B cell (primary cell): Measurements from ENCODE around the gene ARHGEF3. TPM values are rescaled to one million over a fixed set of nuclear protein-coding genes. Genes with fewer than 3 reads are reported as not detected.

ENCODE experiments used
- ATAC-seq: fragments of 200-7000 bp; cut with Tn5 transposase; one replicate; pipeline ENCODE4 v1.10.0; 2021; ENCODE audit warnings: low read depth, mild to moderate bottlenecking, moderate number of reproducible peaks, moderate library complexity
- CTCF ChIA-PET: fragments of 350-600 bp; sonication (Branson Sonifier 250); formaldehyde crosslinking; loops from one replicate; lab custom pipeline; 2021; ENCODE audit warnings: antibody characterized with exemption, inconsistent platforms; lab: Charles Lee
- POLR2A ChIA-PET: fragments of 350-600 bp; sonication (Branson Sonifier 250); formaldehyde crosslinking; loops from one replicate; lab custom pipeline; 2021; ENCODE audit warnings: antibody characterized with exemption; lab: Charles Lee
- DNase-seq: peaks from one replicate; pipeline ENCODE4 v3.0.0; 2013
- H2AFZ ChIP-seq: 2 replicates; pipeline ENCODE4 v1.6.1; 2012; ENCODE audit warnings: mild to moderate bottlenecking, low read depth, low read length; ENCODE audit not compliant: insufficient read depth, poor library complexity, severe bottlenecking
- H3K27ac ChIP-seq, 2 donors: 1 replicate in 1 of 2; 2 replicates in 1 of 2; pipeline ENCODE4 v1.5.1; 2012 to 2013; ENCODE audit warnings: low read length in 2 of 2, mild to moderate bottlenecking in 2 of 2, moderate library complexity in 1 of 2
- H3K27me3 ChIP-seq, 4 experiments: fragments of 200-600 bp in 1 of 4; sonication (generic) in 1 of 4; replicated peaks in 1 of 4; 1 replicate in 2 of 4; 2 replicates in 2 of 4; pipeline versions ENCODE4 v1.6.1 to v1.7.0; 2013 to 2016; ENCODE audit warnings: low read length in 3 of 4, mild to moderate bottlenecking in 2 of 4, mixed read lengths in 1 of 4, moderate library complexity in 1 of 4; ENCODE audit not compliant: insufficient read depth in 4 of 4, control insufficient read depth in 3 of 4; ENCODE audit errors: control extremely low read depth in 1 of 4
- H3K36me3 ChIP-seq, 2 experiments: replicated peaks in 1 of 2; 1 replicate in 1 of 2; 2 replicates in 1 of 2; pipeline versions ENCODE4 v1.6.1 to v1.7.1; 2013; ENCODE audit warnings: low read length in 1 of 2; ENCODE audit not compliant: insufficient read depth in 2 of 2, control insufficient read depth in 1 of 2; ENCODE audit errors: control extremely low read depth in 1 of 2, extremely low read depth in 1 of 2
- H3K4me1 ChIP-seq, 2 donors: fragments of 200-600 bp in 1 of 2; sonication (generic) in 1 of 2; 1 replicate in 1 of 2; 2 replicates in 1 of 2; pipeline versions ENCODE4 v1.5.1 to v1.6.1; 2013 to 2017; ENCODE audit warnings: low read length in 2 of 2; ENCODE audit not compliant: control insufficient read depth in 2 of 2, insufficient read depth in 2 of 2
- H3K4me2 ChIP-seq: replicated peaks from 2 replicates; pipeline ENCODE3; 2012; ENCODE audit warnings: mild to moderate bottlenecking, low read depth, low read length; ENCODE audit not compliant: poor library complexity, severe bottlenecking
- H3K4me3 ChIP-seq, 5 experiments: fragments of 200-600 bp in 1 of 5; sonication (generic) in 1 of 5; 1 replicate in 3 of 5; 2 replicates in 2 of 5; pipeline versions ENCODE4 v1.5.1 to v1.7.0; 2011 to 2016; ENCODE audit warnings: low read length in 4 of 5, mild to moderate bottlenecking in 4 of 5, low read depth in 2 of 5, control low read depth in 1 of 5, moderate library complexity in 1 of 5; ENCODE audit not compliant: insufficient read depth in 1 of 5; ENCODE audit errors: control extremely low read depth in 1 of 5, extremely low read depth in 1 of 5
- H3K79me2 ChIP-seq: fragments of 200-600 bp; sonication (generic); one replicate; pipeline ENCODE4 v1.6.0; 2016; ENCODE audit warnings: low read length; ENCODE audit not compliant: control insufficient read depth, insufficient read depth
- H3K9ac ChIP-seq: fragments of 200-600 bp; sonication (generic); 2 replicates; pipeline ENCODE4 v1.6.1; 2017; ENCODE audit warnings: mild to moderate bottlenecking, low read length, moderate library complexity
- H3K9me3 ChIP-seq, 3 donors: one replicate each; pipeline versions ENCODE4 v1.6.1 to v1.7.1; 2013; ENCODE audit warnings: low read length in 2 of 3; ENCODE audit not compliant: control insufficient read depth in 2 of 3, insufficient read depth in 1 of 3; ENCODE audit errors: control extremely low read depth in 1 of 3
- H4K20me1 ChIP-seq: 2 replicates; pipeline ENCODE4 v1.6.0; 2012; ENCODE audit warnings: mild to moderate bottlenecking, low read length; ENCODE audit not compliant: insufficient read depth, control insufficient read depth, poor library complexity, severe bottlenecking
- H3K27ac Mint-ChIP-seq: one replicate; pipeline ENCODE4 v1.8.0; 2021; ENCODE audit warnings: mixed read lengths
- H3K27me3 Mint-ChIP-seq: one replicate; pipeline ENCODE4 v1.8.0; 2021; ENCODE audit warnings: mixed read lengths
- H3K4me1 Mint-ChIP-seq: one replicate; pipeline ENCODE4 v1.8.0; 2021; ENCODE audit warnings: mixed read lengths
- H3K4me3 Mint-ChIP-seq: one replicate; pipeline ENCODE4 v1.8.0; 2021; ENCODE audit warnings: mixed read lengths
- H3K9me3 Mint-ChIP-seq: one replicate; pipeline ENCODE4 v1.8.0; 2022; ENCODE audit warnings: mixed read lengths; ENCODE audit not compliant: insufficient read depth
- EZH2 ChIP-seq: IDR thresholded peaks from 2 replicates; pipeline ENCODE4 v1.6.1; 2012; ENCODE audit warnings: borderline replicate concordance, low read depth, mild to moderate bottlenecking, moderate library complexity, low read length; ENCODE audit not compliant: insufficient read depth, poor library complexity, severe bottlenecking
- WGBS: methylation state at CpG from one replicate; pipeline ENCODE4 v1.1.5; 2013; ENCODE audit warnings: missing lambda C conversion rate; ENCODE audit not compliant: insufficient coverage; 5-methylcytosine and 5-hydroxymethylcytosine counted together
- intact Hi-C: fragments of 100-400 bp; cut with micrococcal nuclease; formaldehyde crosslinking; loops from one replicate; pipeline ENCODE4 v1.10.0; 2022
- polyA plus RNA-seq: library from polyadenylated mRNA; depleted of rRNA; stranded (reverse); fragments of >200 nt; gene quantifications from 2 replicates; pipeline ENCODE4 v1.2.3, GENCODE V29; 2012
- total RNA-seq, 2 donors: library from RNA; stranded (reverse); fragments of 120-200 nt in 1 of 2; gene quantifications; 1 replicate in 1 of 2; 2 replicates in 1 of 2; pipeline versions ENCODE4 v1.2.3 to v1.2.4, GENCODE V29; 2013 to 2022
- TF ChIP-seq, protein P1 (sequence below): fragments of 200-600 bp; IDR thresholded peaks from one replicate; pipeline ENCODE4 v1.8.0; 2022; ENCODE audit warnings: antibody characterized with exemption, mild to moderate bottlenecking

Gene ARHGEF3
- total and polyA plus RNA-seq, 2 donors (not counting 1 experiment from before 2014, with no cell fraction given), result 30.8 to 33.5 TPM

DNA sequence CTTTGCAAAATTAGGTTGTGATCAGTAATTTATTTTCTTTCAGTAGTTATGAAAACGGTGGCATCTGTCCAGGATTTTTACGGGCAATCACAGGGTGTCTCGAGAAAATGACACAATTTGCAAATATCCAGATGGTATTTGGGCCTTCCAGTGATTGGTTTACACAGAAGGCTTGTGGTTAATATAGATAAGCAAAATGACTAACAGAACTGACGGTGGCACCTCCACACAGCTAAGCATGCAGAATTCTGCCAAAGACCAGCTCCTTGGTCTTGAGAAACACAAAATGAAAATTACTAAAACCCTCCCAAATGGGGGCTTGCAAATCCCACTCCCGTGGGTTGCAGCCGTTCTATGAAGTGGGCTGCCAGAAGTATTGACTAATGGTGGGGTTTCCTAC, 5.5 kb downstream of the ARHGEF3 start:
- Histone ChIP-seq H3K27ac (no peak overlapping the region), H3K4me1 (peaks cover 35 to 40% of the 10 kb centered on the region in 2 donors), H3K27me3 (no peaks in the 10 kb centered on the region), H4K20me1 (no peaks in the 10 kb centered on the region), H3K79me2 (peaks cover 79% of the 10 kb centered on the region), H3K4me3 (no peak overlapping the region), H2AFZ (no peak overlapping the region), H3K9ac (no peak overlapping the region), H3K36me3 (no peaks in the 10 kb centered on the region), H3K9me3 (no peaks in the 10 kb centered on the region), H3K4me2 (no peak overlapping the region)
- H3K27ac Mint-ChIP-seq, result peak overlapping the region; percentile 50
- POLR2A ChIA-PET, result no interaction called here
- DNase-seq (no peak), ATAC-seq (no peak)
- CTCF ChIA-PET, result interaction anchor here (0.6 to 14.2 kb wide), 3 partner anchors 31 to 93 kb away, joined by 5 to 420 read pairs (median 72); no protein-coding TSS in a partner anchor
- no peak for TF ChIP-seq EZH2
- TF ChIP-seq, protein P1, sequence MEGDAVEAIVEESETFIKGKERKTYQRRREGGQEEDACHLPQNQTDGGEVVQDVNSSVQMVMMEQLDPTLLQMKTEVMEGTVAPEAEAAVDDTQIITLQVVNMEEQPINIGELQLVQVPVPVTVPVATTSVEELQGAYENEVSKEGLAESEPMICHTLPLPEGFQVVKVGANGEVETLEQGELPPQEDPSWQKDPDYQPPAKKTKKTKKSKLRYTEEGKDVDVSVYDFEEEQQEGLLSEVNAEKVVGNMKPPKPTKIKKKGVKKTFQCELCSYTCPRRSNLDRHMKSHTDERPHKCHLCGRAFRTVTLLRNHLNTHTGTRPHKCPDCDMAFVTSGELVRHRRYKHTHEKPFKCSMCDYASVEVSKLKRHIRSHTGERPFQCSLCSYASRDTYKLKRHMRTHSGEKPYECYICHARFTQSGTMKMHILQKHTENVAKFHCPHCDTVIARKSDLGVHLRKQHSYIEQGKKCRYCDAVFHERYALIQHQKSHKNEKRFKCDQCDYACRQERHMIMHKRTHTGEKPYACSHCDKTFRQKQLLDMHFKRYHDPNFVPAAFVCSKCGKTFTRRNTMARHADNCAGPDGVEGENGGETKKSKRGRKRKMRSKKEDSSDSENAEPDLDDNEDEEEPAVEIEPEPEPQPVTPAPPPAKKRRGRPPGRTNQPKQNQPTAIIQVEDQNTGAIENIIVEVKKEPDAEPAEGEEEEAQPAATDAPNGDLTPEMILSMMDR, result no peak
- WGBS, result 90% methylated on average over 3 of the region's 6 CpGs
- intact Hi-C loops, result loop anchor here (5.0 kb wide), 1 partner anchor 271 kb away; no protein-coding TSS in a partner anchor
- peaks cover 57% of the 10 kb centered on the region for H3K4me1 Mint-ChIP-seq
- H3K27me3 Mint-ChIP-seq, result no peaks in the 10 kb centered on the region
- H3K9me3 Mint-ChIP-seq, result no peaks in the 10 kb centered on the region
- H3K4me3 Mint-ChIP-seq, result no peak overlapping the region

DNA sequence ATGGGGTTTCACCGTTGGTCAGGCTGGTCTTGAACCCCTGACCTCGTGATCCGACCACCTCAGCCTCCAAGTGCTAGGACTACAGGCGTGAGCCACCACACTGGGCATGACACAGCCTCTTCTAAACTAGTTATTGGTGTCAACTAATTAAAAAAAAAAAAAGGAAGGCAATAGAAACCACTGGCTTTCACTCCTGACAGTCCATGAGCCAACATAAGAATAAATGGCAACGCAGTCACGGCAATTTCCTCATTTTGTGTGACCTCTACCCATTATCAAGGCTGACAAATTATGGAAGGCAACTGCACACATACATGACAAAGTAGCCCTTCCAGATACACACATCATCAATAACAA, 5.9 kb downstream of the ARHGEF3 start:
- no peak for ATAC-seq
- POLR2A ChIA-PET, result no interaction called here
- Histone ChIP-seq H3K9me3 (no peaks in the 10 kb centered on the region), H3K4me1 (peaks cover 35 to 37% of the 10 kb centered on the region in 2 donors), H4K20me1 (no peaks in the 10 kb centered on the region), H3K4me3 (no peak overlapping the region), H3K9ac (no peak overlapping the region), H3K79me2 (peaks cover 79% of the 10 kb centered on the region), H3K36me3 (no peaks in the 10 kb centered on the region), H3K27me3 (no peaks in the 10 kb centered on the region), H3K27ac (no peak overlapping the region), H2AFZ (no peak overlapping the region), H3K4me2 (no peak overlapping the region)
- Mint-ChIP-seq H3K4me1 (peaks cover 55% of the 10 kb centered on the region), H3K9me3 (no peaks in the 10 kb centered on the region), H3K4me3 (no peak overlapping the region), H3K27ac (peak overlapping the region; percentile 50), H3K27me3 (no peaks in the 10 kb centered on the region)
- TF ChIP-seq, protein P1, result no peak
- no peak for TF ChIP-seq EZH2
- WGBS, result 93% methylated on average over 3 of the region's 6 CpGs
- no peak for DNase-seq
- CTCF ChIA-PET, result interaction anchor here (0.6 to 14.2 kb wide), 2 partner anchors 31 to 93 kb away, joined by 5 to 420 read pairs; no protein-coding TSS in a partner anchor
- intact Hi-C loops, result loop anchor here (5.0 kb wide), 1 partner anchor 271 kb away; no protein-coding TSS in a partner anchor
